Head of caudate nucleus (tissue), 42 donors: Measurements from ENCODE around the gene INPP4A.
A peak's percentile ranks its signal among the peaks of the same experiment; 100 is the strongest.

Experiments
- DNase-seq, 42 donors: peaks; one replicate each; pipeline versions ENCODE4 v3.0.0 to v3.0.0-alpha.2; 2020 to 2021; ENCODE audit warnings: mixed read lengths in 7 of 42
- intact Hi-C: fragments of 100-400 bp; cut with DNase I; formaldehyde crosslinking; loops from one replicate; pipeline ENCODE4 v1.15.0; 2022

The INPP4A gene

DNA sequence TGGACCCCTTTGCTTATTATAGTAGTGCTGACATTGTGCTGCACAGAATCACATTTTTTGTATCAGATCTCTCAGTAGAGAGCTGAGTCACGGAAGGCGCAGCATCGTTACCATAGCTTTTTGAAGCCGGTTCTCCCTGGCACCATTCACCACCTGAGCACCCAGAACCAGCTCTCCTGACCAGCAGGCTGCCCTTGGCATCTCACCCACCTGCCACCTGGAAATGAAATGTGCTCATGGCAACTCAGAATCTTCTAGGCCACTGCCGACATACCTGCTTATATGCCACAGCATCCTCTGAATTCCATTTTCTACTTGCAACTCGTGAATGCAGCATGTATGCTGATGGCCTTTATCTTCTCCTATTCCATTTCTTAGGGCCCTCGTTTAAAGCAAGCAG, 100.9 kb downstream of the INPP4A start:
- DNase-seq = no peak
- intact Hi-C loops = no loop called here

DNA sequence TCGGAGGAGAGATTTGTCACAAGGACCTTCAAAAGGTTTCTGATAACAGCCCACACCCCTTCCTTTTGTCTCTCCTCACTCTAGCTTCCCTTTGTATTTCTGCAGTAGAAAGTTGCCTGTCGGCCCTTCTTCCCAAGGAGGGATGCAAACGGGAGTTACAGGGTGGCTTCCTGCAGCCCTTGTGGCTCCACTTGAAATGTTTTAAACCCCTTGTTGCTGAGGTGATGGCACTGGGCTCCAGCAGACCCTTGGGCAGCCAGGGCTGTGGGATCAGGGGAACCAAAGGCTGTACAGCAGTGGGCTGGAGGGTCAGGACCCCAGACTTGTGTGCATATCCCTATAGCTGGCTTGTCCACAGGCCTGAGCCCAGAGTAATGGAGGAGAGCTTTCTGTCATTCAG, 101.5 kb downstream of the INPP4A start:
- intact Hi-C loops = no loop called here
- no peak for DNase-seq

DNA sequence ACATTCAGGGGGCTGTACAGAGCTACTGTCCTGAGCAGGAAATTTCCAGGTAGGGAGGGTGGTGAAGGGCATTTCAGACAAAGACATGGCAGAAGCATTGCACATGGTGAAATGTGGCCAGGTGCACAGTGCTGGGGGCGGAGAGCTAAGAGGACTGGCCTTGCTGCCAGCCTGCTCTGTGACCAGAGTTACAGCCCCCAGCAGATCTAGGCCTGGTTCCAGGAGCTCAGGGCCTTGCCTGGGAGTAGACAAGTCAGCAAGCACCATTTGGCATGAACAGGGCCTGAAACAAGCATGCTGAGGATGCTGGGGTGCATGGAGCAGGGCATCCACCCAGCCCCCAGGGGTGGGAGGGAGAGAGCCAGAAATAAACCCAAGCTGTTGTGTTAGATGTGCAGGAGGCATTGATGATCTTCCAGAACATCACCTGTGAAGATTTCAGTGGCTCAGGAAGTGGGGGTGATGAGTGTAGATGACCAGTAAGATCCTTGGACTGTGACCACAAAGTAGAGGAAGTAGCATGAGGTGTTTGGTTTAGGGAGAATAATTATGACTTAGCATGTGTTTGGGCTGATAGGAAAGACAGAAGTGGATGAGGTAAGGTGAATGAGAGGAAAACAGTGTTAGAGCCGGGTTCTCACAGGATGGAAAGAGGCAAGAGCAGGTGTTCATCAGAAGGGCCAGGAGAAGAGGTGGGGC, 102.6 kb downstream of the INPP4A start:
- intact Hi-C loops = no loop called here

DNA sequence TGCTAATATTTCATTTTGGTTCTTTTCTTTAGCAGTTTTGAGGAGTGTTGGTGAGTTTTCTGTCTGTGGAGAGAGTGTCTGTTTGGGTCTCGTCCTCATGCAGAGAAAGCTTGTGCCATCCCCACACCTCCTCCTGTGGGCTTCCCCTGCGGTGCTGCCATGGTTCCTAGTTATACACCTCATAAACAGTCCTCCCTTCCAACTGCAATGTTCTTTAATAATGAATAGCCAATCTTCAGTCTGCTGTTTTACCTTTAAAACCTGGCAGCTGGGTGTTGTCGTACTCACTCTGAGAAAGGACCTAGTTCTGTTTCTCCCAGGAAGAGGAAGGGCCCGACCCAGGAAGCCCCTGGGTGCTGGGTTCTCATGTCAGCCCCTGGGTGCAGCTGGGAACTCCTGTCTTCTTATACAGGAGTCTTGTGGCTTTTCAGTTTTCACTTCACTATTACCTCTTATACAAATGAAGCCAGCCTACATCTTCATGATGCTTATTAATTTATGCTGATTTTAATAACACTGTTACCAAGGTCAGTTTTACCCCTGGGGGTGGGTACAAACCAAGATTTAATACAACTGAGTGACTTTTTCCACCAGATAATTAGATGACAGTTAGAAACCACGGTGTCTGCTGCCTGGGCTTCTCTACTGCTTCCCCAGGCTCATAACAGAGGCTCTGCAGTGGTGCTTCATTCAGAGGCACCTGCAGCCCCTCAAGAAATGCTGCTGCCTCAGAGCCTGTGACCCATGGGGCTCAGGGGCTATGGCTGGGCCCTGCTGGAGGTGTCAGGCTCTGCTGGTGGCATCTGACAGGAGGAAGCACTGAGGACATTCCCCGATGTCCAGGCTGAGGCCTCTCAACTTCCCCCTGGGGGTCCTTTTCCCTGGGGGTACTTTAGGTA, 104.5 kb downstream of the INPP4A start:
- DNase-seq = no peak
- intact Hi-C loops = no loop called here

More for the DNA sequence above, 102.6 kb downstream of the INPP4A start:
- peak in 1 of 42 donors; percentile 26 for DNase-seq

DNA sequence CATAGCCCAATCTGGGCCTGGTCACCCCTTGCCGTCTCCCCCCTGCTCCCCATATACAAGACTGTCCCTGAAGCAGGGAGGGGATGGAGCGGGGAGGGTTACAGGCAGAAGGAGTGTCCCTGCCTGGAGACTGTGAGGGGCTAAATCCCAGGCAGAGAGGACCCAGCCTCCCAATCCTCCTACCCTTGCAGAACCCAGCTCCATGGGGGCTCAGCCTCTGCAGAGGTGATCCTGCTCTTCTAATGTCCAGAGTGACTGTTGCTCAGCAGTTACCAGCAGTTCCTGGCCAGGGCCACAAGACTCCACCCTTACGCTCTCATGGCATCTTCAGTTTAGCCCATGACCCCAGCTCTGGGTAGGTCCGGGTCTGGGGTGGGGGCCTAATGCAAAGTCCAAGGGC, 105.5 kb downstream of the INPP4A start:
- no peak for DNase-seq
- intact Hi-C loops = no loop called here

DNA sequence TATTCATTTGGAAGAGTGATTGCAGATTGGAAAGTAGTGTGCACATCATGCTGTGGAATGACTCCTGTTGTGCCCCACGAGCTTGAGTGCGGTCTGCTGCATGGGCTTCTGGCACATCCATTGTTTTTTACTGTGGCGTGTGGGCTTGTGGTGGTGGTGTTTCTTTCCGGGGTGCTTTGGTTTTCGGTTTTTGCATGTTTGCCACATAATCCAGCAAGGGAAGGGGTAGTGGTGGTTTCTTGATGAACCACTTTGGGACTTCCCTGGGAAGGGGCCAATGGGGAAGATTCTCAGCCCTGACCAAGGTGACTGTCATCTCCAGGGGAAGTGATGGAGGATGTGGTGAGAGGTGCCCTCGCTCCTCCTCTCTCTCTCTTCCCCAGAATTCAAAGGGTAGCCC, 106.7 kb downstream of the INPP4A start:
- intact Hi-C loops = no loop called here
- DNase-seq = no peak

DNA sequence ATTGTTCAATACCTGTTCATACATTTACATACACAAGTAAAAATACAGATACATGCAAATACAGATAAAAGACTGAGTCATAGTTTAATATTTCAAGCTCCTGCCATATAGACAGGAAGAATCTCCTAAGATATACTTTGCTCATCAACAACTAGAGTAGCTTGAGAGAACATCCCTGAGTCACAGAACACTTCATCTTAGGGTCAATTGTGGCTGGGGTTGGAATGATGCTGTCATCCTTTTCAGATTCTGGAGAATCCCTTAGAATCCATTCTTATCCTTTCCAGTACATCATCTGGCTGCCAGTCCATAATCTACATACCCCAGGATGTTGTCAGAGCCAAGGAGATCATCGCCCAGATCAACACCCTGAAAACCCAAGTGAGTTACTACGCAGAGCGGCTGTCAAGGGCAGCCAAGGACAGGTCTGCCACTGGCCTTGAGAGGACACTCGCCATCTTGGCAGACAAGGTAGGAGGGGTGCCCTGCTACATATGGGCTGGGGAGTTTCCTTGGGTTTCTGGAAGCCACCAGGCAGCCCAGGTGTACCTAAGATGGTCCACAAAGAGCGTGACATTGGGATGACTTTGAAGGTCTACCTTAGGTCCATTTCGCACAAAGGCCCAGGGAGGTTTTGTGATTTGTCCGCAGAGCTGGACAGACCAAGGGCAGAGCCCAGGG, 108.0 kb downstream of the INPP4A start:
- intact Hi-C loops = no loop called here
- DNase-seq = no peak

DNA sequence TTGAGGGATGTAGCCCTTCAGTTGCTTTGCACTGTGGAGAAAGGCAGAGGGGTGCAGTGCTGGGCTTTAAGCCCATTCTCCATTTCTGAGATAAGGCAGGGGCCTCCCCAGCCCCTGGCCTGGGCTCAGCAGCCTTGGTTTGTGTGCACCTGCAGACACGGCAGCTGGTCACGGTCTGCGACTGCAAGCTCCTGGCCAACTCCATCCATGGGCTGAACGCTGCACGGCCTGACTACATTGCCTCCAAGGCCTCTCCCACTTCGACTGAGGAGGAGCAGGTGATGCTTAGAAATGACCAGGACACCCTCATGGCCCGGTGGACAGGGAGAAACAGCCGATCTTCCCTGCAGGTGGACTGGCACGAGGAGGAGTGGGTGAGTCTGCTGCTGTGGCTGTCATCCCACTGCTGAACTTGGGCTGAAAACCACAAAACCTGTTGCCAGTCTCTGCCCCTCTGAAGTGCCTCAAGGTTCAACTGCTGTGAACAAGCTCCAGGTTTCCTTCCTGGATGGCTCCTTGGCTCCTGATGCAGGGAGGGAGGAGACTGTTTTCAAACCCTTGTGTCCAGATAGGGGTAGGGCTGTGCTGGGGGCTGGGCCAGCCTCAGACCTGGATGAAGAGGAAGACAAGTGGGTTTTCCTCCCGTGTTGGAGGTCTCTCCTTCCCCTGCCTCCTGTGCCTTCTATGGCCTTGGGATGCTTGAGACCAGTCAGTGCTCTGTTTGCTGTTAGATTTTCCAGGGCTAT, 109.6 kb downstream of the INPP4A start:
- DNase-seq = no peak

DNA sequence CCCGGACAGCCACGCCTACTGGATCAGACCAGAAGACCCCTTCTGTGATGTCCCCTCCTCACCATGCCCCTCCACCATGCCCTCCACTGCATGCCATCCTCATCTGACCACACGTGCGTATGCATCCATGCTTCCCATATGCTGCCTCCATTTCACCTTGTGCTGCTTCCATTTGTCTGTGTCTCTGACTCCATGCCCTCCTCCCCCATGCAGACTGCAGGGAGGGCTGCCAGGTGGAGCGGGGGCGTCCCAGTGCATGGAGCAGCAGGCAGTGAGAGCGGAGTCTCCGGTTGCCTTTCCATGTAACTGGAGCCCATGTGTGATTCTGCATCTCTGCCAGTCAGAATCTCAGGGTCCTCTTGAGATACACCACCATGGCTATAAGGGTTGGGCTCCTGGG, 111.0 kb downstream of the INPP4A start:
- intact Hi-C loops = no loop called here
- peak; percentile 27 to 92 (median 74) for DNase-seq

More for the DNA sequence above, 109.6 kb downstream of the INPP4A start:
- intact Hi-C loops = no loop called here

DNA sequence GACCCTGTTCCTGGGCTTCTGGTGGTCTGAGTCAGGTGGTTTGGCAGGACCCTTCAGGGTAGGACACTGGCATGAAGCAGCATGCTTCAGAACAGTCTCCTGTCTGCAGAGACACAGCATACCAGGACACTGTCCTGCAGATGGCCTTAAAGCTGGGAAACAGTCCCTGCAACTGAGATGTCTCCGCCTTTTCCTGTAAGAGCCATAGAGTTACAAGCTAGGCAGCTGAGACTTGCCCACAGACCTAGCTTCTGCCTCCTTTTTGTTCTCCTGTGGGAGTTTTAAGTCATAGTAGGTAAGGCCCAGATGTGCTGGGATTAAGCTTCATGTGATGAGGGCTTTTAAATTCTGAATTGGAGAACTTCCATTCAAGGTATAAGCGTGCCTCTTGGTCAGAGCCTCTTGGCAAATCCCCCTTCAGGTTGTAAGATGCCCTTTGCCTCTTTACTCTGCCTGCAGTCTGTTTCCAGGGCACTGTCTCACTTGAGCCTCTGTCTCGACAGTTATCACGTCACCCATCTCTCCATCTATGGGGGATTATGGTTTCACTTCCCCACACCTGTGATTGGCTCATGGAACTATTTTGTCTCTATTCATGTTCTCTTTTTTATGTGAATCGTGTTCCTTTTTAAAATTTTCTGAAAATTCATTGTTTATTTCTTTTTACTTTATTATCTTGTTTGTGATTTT, 111.8 kb downstream of the INPP4A start:
- peak in 1 of 42 donors; percentile 28 for DNase-seq
- intact Hi-C loops = no loop called here

DNA sequence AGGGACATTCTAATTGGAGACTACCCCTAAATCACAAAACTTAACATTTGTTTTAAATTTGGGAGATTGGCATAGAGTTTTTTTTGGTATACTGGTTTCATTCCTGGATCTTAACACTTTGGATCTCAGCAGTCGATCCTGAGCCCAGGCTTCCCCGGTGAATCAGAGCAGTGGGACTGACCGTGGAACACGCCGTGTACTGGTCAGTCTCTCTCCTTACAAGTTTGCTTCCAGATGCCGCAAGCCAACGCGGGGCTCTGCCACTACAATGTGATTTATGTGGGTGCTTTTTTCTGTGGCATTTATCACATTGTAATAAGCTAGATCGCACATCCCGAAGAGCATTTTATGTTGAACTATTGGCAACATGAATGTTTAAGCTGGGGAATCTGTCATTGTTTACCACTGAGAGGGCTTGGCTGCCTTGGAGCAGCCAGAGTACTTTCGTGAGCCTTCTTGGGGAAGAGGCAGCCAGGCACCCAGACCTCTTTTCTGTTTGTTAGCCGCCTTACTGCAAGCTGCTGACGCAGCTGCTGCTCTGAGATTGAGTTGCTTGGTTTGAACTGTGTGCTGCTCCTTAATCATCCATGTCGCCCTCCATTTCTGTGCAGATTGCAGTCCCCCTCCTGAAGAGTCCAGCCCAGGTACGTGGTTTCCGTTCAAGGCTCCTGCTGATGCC, 114.3 kb downstream of the INPP4A start:
- intact Hi-C loops = no loop called here
- no peak for DNase-seq

DNA sequence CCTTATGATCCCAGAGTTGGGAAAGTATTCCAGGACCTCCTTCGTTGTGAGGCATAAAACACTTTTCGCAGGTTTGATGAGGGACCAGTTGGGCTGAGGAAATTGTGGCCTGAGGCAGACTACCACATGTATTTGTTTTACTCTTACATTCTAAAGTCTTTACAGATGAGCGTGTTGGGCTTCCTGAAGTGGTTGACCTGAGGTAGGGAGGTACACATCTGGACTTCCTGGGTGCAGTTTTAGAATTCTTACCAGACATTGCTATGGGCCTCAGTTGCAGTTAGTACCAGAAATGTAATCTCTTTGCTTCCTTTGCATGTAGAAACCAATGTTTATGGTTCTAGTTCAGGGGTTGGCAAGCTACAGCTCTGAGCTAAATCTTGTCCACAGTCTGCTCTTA, 114.9 kb downstream of the INPP4A start:
- no peak for DNase-seq
- intact Hi-C loops = no loop called here

DNA sequence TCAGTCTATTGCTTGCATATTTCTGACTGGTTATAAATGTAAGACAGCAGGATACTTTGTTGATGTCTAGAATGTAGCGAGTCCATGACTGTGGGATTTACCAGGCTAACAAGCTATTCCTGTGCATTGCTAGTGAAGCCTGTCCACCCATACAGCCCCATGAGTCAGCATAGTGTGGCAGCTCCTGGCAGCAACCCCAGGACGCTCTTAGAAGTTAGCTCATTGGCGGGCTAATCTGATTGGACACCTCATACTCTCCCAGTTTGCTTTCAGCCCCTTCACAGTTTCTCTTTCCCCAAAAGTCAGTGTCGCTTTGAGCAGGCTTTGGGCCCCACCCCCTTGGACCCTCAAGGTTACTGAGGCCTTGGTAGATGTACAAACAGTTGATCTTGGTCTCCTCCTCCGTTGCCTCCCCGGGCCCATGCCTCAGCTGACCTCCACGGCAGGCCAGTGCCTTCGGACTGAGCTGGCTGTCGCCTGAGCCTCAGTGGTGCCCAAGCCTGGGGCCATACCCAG, 115.7 kb downstream of the INPP4A start:
- intact Hi-C loops = no loop called here
- no peak for DNase-seq

DNA sequence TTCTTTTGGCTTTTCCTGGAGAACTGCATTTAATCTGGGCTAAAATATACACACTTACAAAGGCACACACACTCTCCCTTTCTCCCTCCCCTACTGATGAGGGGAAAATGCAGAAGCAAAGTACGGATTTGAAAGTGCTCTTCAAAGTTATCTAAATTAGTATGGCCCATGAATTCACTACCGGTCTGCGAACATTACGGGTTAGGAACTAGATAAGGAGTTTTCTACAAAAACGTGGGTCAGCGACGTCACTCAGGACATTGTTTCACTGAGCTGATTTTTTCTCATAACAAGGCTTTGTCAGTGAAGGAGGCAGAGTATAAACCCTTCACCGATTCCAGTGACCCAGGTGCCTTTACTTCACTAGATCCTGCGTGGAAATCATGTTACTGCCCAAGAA, 116.4 kb downstream of the INPP4A start:
- DNase-seq = no peak
- intact Hi-C loops = no loop called here

DNA sequence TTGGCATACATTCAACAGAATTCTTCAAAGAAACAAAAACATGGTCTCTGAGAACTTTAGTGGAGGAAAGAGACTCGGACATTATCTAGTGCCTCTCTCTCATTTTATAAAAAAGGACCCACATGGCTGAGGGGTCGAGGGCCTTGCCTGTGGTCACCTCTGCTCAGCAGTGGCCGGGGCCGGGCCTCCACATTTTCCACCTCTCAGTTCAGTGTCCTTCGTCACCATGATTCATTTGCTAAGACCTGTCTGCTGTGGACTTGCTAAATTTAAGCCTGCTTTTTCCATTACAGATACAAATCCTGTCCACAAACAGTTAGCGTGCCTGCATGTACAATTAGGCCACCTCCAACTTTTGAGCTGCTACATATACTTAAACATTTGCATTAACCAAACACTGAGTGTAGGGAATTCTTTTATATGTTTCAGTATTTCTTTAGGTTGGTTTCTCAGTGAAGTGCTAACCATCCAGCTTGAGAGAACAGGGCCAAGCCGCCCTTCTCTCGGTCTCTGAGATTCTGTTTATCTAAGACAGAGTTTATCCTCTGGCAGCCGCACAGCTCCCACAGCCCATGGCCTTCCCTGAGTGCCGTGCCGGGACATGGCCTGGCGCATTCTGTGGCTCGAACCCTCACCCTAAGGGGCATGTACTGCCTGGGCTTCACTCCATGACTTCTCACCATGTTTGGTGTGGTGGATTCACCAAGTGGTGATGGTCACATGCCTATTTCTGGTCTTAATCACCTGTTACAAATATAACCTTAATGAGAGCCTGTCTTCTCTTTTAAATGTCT, 117.4 kb downstream of the INPP4A start:
- intact Hi-C loops = no loop called here
- no peak for DNase-seq

DNA sequence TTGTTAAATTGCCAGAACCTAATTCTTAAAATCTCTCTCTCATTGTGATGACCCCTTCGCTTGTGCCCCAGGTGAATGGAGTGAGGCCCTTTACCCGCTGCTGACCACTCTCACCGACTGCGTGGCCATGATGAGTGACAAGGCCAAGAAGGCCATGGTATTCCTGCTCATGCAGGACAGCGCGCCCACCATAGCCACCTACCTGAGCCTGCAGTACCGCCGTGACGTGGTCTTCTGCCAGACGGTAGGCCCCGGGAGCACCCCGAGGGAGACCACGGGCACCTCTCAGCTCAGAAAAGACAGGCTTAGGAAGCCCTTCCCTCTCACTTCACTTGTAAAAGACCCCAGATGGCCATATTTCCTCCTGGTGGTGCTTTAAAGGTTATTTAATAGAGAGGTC, 118.7 kb downstream of the INPP4A start:
- intact Hi-C loops = no loop called here

DNA sequence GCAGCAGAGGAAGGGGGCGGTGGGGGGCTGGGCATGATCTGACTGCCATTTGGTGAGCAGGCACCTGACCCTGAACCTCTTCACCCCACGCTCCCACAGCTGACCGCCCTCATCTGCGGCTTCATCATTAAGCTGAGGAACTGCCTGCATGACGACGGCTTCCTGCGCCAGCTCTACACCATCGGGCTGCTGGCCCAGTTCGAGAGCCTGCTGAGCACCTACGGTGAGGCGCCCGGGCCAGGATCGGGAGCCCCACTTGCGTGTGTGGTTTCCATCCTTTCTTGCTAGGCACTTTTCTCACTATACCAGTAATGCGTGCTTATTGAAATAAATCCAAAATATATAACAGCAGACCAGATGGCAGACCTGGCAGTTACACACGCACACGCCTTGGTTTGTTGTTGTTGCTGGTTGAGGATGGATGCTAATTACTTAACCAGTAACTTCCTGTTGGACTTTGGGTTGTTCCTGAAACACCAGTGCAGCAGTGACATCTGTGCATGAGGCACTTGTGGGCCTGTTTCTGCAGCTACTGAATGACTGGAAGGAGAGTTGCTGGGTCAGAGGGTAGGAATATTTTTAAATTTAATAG, 120.0 kb downstream of the INPP4A start:
- intact Hi-C loops = no loop called here
- DNase-seq = no peak

More for the DNA sequence above, 118.7 kb downstream of the INPP4A start:
- DNase-seq = no peak
